Activated T-helper 9 cell treated with anti-CD3 and anti-CD28 coated beads, Interleukin-2, amount 50 U/mL, for 16 hours (primary cell): ENCODE measurements around the gene DLK2.
"Not testable (repeated sequence)": the region's sequence is repeated elsewhere in the genome, so short reads cannot be mapped to it uniquely, and the experiment has no call there.

Experiments
- DNase-seq: peaks from one replicate; pipeline ENCODE4 v3.0.0-alpha.2; 2020; ENCODE audit warnings: low read depth

DLK2 gene

GRCh38 chr6:43426928-43427405 lies 28.4 kb downstream of the DLK2 start:
- DNase-seq = no peak

- not testable (repeated sequence) for DNase-seq
Measured at GRCh38 chr6:43425083-43425482, 30.3 kb downstream of the DLK2 start.

GRCh38 chr6:43421831-43422230 lies 33.5 kb downstream of the DLK2 start:
- DNase-seq = no peak

- no peak for DNase-seq
Measured at GRCh38 chr6:43420012-43420709, 35.2 kb downstream of the DLK2 start.

GRCh38 chr6:43416935-43417334 lies 38.4 kb downstream of the DLK2 start:
- DNase-seq = no peak

GRCh38 chr6:43415275-43415674 lies 40.1 kb downstream of the DLK2 start:
- DNase-seq = not testable (repeated sequence)

GRCh38 chr6:43413002-43413401 lies 42.3 kb downstream of the DLK2 start:
- DNase-seq = no peak

- no peak for DNase-seq
Measured at GRCh38 chr6:43412541-43412940, 42.8 kb downstream of the DLK2 start.

GRCh38 chr6:43410776-43411175 lies 44.6 kb downstream of the DLK2 start:
- not testable (repeated sequence) for DNase-seq

GRCh38 chr6:43408259-43408658 lies 47.1 kb downstream of the DLK2 start:
- DNase-seq = no peak

- DNase-seq = no peak
Measured at GRCh38 chr6:43407296-43407695, 48.1 kb downstream of the DLK2 start.

- DNase-seq = no peak
Measured at GRCh38 chr6:43405354-43405753, 50.0 kb downstream of the DLK2 start.

- no peak for DNase-seq
Measured at GRCh38 chr6:43402820-43403219, 52.5 kb downstream of the DLK2 start.

- no peak for DNase-seq
Measured at GRCh38 chr6:43401730-43402129, 53.6 kb downstream of the DLK2 start.
